ENCODE results near the gene ASB8.
"Not testable (repeated sequence)": the region's sequence is repeated elsewhere in the genome, so short reads cannot be mapped to it uniquely, and the experiment has no call there.

Gene ASB8

DNA sequence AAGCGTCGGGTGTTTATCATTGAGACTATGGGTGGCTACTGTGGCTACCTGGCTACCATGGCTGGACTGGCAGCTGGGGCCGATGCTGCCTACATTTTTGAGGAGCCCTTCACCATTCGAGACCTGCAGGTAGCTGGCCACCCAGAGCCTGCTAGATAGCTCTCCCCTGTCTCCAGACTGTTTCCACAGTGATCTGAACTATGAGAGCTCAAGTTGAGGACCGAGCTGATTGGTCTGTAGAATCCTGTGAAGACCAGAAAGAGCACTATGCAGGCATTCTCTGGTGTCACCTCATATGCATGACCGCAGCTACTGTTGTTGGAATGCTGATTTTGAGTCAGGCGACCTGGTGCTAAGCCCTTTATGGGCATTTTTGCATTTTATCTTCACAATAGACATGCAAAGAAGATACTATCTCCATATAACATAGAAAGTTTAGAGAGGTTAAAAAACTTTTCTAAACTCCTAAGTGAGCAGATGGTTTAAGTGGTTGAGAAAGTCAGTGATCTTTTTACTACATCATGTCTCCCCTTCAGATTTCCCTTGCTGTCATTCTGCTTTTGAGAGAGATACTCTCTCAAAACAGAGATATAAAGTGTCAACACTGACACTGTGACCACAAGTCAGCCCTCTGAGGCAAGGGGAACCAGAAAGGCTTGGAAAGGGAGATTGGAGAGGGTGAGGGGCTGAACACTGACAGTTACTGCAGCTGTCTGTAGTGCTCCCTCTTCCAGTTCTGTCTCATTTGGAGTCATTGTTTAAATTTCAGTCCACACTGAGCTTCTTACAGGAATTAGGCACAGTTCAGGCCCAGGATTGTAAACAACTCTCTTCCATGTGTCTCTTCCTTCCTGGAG lies 14.3 kb downstream of the ASB8 start:
- DNase-seq = no peak

- DNase-seq = no peak
Measured at GRCh38 chr12:48135027-48135426, 22.3 kb downstream of the ASB8 start.

GRCh38 chr12:48132826-48133225 lies 24.5 kb downstream of the ASB8 start:
- no peak for DNase-seq

- DNase-seq = no peak
Measured at GRCh38 chr12:48131517-48131916, 25.8 kb downstream of the ASB8 start.

- no peak for DNase-seq
Measured at GRCh38 chr12:48129376-48129775, 27.9 kb downstream of the ASB8 start.

DNA sequence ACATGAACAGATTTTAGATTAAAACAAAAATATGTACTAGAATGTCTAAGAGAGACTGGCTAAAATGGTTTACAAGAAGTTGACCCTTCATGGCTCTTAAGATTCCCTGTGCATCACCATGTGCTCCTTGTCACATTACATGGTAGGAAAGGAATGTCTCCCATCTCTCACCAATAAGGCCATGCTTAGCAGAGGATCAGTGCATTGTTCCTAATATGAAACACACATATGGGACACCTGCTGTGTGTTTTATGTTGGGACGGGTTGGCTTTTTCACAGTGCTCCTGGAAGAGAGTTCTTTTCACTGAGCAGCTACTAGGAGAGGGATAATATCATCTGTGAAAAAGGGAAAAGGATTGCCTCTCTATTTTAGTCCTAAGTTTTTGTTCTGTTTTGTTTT lies 28.5 kb downstream of the ASB8 start:
- no peak for DNase-seq

DNA sequence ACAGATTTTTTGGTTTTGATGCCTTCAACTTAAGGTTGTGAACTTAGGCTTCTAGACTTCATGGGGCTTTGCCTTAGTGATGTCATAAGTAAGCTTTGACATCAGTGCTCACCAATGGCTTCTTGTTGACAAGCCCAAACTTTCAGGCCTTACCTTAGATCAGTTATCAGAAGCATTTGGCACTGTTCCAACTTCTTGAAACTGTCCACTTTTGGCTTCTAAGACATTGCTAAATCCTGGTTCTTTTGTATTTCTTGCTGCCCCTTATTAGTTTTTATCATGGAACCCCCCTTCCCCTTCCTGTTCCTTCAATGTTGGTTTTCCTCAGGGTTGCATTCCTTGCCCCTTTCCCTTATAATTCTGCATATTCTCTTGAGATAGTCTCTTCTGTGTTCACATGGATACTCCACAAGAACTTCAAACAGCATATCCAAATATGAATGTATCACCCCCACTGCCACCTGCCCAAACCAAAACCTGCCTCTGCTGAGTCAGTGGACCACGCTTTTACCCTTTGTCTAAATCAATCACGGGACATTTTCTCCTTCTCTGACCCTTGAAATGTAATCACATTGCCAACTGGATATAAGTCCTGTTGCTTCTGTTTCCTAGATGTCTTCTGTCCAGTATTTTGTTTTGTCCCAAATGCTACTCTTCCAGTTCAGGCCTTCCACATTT lies 30.2 kb downstream of the ASB8 start:
- no peak for DNase-seq

DNA sequence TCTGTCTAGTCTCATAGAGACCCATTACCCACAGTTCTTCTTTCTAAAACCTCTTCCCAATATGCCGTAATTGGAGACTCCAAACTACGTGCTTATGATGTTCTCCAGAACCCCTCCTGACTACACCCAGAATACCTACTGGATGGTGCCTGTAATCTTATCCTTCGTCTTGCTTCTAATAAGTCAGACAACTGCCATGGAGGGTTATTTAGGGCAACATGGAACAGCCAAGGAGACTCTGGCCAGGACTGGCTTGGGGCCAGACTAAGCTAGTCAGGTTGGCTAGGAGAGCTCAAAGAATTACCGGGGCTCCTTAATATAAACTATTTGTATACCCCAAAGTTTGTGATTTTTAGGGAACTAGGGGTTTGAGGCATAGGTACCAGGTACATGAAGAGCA lies 31.3 kb downstream of the ASB8 start:
- no peak for DNase-seq

- DNase-seq = not testable (repeated sequence)
Measured at GRCh38 chr12:48125542-48125941, 31.8 kb downstream of the ASB8 start.

- no peak for DNase-seq
Measured at GRCh38 chr12:48123169-48123568, 34.1 kb downstream of the ASB8 start.

DNA sequence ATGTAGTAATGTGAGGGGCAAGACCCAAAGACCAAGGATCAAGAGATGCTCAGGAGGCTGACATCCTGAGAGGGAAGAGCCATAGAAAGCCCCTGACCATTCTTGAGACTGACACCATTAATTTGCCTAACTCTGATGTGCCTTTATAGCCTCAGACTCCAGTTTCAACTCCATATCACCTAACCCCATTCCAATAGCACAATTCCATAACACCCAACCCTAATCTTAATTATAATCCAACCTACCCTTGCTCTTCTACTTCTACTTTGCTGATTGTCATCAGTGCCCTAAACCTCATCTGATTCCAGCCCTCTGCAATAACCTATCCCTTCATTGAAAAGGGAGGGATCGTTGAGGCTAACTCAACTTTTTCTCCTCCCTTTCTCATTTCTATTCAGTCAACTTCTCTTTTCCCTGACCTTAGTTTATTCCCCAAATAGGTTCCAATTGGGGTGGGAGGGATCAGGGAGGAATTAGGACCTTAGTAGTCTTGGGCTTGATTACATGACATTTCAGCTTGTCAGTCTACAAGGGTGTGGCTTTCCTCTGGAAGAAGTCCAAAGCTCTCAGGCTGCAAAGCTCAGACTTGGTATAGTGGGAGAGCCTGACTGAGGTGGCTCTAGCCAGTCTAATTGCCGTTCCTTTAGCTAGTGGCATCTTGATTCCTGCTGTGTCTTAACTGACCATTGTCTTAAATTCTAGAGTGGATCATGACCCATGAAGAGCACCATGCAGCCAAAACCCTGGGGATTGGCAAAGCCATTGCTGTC lies 35.1 kb downstream of the ASB8 start:
- no peak for DNase-seq

DNA sequence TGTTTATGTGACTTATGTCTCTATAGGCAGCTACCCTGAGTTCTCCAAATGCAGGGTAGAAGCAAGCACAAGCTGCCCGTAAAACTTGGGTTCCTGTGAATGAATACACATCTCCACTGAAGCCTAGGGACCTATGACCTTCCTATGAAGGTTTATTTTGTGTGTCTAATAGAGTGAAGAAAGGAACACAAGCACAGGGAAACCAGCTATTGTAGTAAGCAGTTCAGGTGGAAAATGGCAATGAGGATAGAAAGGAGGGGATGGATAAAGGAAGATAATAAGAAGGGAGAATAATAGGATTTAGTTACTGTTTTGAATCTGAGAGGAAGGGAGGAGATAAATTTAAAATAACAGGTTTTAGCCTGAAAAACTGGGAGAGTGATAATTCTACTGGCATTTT lies 35.8 kb downstream of the ASB8 start:
- DNase-seq = no peak

GRCh38 chr12:48119834-48120195 lies 37.5 kb downstream of the ASB8 start:
- DNase-seq = no peak

DNA sequence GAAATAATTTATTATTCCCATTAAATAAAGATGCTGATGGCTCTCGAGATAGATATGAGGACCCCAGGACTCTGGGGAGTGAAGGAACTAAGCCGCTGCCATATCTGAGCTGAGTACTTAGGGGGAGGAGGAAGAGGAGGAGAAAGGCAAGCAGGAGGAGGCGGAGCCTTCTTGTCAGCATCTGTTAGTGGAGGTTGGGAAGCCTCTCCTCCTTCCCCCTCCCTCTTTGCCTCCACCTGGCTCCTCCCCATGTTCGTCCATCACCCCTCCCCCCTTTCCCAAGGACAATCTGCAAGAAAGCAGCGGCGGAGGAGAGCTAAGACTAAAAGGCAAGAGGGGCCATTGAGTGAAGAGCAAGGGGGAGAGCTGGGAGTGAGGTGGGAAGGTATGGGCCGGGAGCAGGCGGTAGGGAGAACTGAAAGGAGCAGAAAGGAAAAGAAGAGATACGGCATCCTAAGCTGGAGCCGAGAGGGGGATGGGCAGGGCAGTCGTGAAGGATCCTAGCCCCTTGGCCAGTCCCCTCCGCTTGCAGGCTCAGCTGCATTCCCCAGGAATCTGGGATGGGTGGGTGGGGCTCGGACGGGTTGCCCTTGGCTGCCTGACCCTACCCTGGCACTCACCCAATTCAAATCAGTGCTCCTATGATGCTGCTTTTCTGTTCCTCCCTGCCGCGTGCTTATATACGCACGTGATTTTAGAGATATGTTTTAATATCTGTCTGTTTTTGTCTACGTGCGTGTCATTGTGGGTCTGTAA lies 38.1 kb downstream of the ASB8 start, which contains the start of gene PFKM:
Gene PFKM, plus strand, starts transcription at position 287 of the 756 bp plus-strand sequence. CDS start 3,411 bp downstream, outside the sequence.
- DNase-seq = peak; percentile 61 to 80 (median 76)

DNA sequence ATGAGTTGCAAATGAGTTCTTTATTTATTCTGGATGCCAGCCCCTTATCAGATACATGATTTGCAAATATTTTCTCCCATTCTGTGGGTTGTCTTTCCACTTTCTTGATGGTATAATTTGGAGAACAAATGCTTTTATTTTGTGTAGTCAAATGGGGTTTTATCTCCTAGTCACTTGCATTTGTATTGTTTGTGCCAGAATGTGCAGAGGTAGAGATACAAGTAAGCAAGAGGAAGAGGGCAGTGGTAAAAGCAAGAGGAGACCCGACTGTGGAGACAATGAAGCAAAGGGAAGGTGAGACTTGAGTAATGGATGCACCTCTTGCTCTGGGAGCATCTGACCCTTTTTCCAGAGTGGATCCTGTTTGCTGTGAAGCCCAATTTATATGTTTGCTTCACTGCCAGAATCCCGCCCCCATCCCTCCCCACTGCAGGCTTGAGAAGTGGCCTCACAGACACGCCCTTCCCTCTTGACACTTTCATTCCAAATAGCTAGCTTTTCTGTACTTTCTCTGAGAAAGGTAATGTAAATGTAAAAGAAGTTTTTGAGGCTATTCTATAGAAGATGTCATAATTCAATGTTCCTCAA lies 38.9 kb downstream of the ASB8 start:
- DNase-seq = no peak

DNA sequence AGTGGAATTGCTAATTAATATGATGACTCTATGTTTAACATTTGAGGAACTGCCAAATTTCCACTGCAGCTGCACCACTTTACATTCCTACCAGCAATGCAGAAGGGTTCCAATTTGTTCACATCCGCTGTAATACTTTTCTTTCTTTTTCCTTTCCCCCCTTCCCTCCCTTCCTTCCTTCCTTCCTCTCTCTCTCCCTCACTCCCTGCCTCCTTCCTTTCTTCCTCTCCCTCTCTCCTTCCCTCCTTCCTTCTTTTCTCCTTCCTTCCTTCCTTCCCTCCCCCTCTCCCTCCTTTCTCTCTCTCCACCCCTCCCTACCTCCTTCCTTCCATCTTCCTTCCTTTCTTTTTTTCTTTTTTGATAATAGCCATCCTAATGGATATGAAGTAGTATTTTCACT lies 41.4 kb downstream of the ASB8 start:
- DNase-seq = no peak

GRCh38 chr12:48111312-48111693 lies 46.0 kb downstream of the ASB8 start:
- not testable (repeated sequence) for DNase-seq

GRCh38 chr12:48110691-48111311 lies 46.5 kb downstream of the ASB8 start:
- DNase-seq = no peak

GRCh38 chr12:48109424-48109823 lies 47.9 kb downstream of the ASB8 start:
- no peak for DNase-seq

DNA sequence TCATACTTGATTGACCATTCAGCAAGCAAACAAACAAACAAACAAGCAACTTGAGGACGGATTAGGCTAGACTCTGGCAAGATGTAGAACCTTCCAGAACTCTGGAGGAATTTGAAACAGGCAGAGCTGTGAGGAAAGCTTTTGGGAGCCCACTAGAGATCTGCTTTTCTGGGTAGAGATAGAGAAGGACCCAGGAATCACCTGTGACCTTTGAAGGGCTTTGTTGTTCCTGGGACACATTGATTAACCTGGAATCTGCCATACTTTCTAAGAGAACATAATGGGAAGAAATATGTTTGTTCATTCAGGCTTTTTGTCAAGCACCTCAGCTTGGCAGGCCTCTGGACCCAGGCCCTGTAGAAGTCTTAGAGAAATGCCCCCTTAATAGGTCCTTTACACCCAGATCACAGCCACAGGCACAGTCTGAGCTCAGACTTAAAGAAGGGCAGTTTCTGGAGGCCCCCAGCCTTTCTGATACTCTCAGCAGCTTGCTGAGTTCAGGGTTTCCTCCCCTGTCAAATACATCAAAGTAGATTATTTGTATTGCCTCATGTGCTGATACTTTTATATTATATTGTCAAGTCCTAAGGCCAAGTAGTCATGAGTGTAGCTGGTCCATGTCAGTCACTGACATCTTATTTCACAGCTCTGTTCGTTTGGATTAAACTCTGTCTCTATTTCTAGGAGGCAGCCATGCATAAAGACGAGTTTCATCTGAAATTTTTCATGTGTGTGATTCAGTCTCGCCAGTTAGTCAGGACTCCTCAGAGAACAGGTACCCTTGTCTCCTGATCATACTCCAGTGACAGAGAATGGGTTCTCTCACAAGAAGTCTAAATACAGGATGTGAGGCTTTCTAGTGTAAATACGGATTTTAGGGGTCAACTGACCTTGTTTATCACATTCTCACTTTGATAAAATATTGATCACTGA lies 50.4 kb downstream of the ASB8 start:
- DNase-seq = no peak
